Measurements from ENCODE around the gene CDH13.

Gene CDH13

GRCh38 chr16:83626204-83626603 lies 999.4 kb downstream of the CDH13 start:
- no peak overlapping the region for H3K4me2 ChIP-seq (ENCODE audit: low read length)
- H3K4me1 ChIP-seq (ENCODE audit: control insufficient read depth, insufficient read depth, low read length) = no peaks in the 10 kb centered on the region
- H3K9me3 ChIP-seq (replicated peaks; ENCODE audit: low read length) = no peaks in the 10 kb centered on the region
- no peak overlapping the region for H3K4me3 ChIP-seq (ENCODE audit: low read length)
- H3K36me3 ChIP-seq (ENCODE audit: insufficient read depth, low read length) = no peaks in the 10 kb centered on the region
- no peaks in the 10 kb centered on the region for H3K27me3 ChIP-seq (ENCODE audit: control insufficient read depth, insufficient read depth, low read length)
- H3K9ac ChIP-seq (ENCODE audit: low read depth, low read length) = no peak overlapping the region

- Histone ChIP-seq H3K9ac (ENCODE audit: low read depth, low read length) (no peak overlapping the region), H3K4me1 (ENCODE audit: control insufficient read depth, insufficient read depth, low read length) (no peaks in the 10 kb centered on the region), H3K4me2 (ENCODE audit: low read length) (no peak overlapping the region), H3K36me3 (ENCODE audit: insufficient read depth, low read length) (no peaks in the 10 kb centered on the region), H3K4me3 (ENCODE audit: low read length) (no peak overlapping the region), H3K27me3 (ENCODE audit: control insufficient read depth, insufficient read depth, low read length) (no peaks in the 10 kb centered on the region), H3K9me3 (replicated peaks; ENCODE audit: low read length) (no peaks in the 10 kb centered on the region)
Measured at GRCh38 chr16:83626676-83627075, 999.9 kb downstream of the CDH13 start.

- H3K9ac ChIP-seq (ENCODE audit: low read depth, low read length) = no peak overlapping the region
- H3K4me1 ChIP-seq (ENCODE audit: control insufficient read depth, insufficient read depth, low read length) = no peaks in the 10 kb centered on the region
- no peaks in the 10 kb centered on the region for H3K36me3 ChIP-seq (ENCODE audit: insufficient read depth, low read length)
- no peak overlapping the region for H3K4me2 ChIP-seq (ENCODE audit: low read length)
- no peak overlapping the region for H3K4me3 ChIP-seq (ENCODE audit: low read length)
- no peaks in the 10 kb centered on the region for H3K9me3 ChIP-seq (replicated peaks; ENCODE audit: low read length)
- H3K27me3 ChIP-seq (ENCODE audit: control insufficient read depth, insufficient read depth, low read length) = no peaks in the 10 kb centered on the region
Measured at GRCh38 chr16:83627996-83628395, 1001.2 kb downstream of the CDH13 start.

GRCh38 chr16:83629426-83629825 lies 1002.7 kb downstream of the CDH13 start:
- Histone ChIP-seq H3K4me3 (ENCODE audit: low read length) (no peak overlapping the region), H3K9me3 (replicated peaks; ENCODE audit: low read length) (no peaks in the 10 kb centered on the region), H3K36me3 (ENCODE audit: insufficient read depth, low read length) (no peaks in the 10 kb centered on the region), H3K27me3 (ENCODE audit: control insufficient read depth, insufficient read depth, low read length) (no peaks in the 10 kb centered on the region), H3K4me2 (ENCODE audit: low read length) (no peak overlapping the region), H3K4me1 (ENCODE audit: control insufficient read depth, insufficient read depth, low read length) (no peaks in the 10 kb centered on the region), H3K9ac (ENCODE audit: low read depth, low read length) (no peak overlapping the region)

GRCh38 chr16:83629836-83630235 lies 1003.1 kb downstream of the CDH13 start:
- Histone ChIP-seq H3K4me3 (ENCODE audit: low read length) (no peak overlapping the region), H3K4me2 (ENCODE audit: low read length) (no peak overlapping the region), H3K27me3 (ENCODE audit: control insufficient read depth, insufficient read depth, low read length) (no peaks in the 10 kb centered on the region), H3K9me3 (replicated peaks; ENCODE audit: low read length) (no peaks in the 10 kb centered on the region), H3K9ac (ENCODE audit: low read depth, low read length) (no peak overlapping the region), H3K4me1 (ENCODE audit: control insufficient read depth, insufficient read depth, low read length) (no peaks in the 10 kb centered on the region), H3K36me3 (ENCODE audit: insufficient read depth, low read length) (no peaks in the 10 kb centered on the region)

GRCh38 chr16:83630979-83631378 lies 1004.2 kb downstream of the CDH13 start:
- H3K4me2 ChIP-seq (ENCODE audit: low read length) = no peak overlapping the region
- H3K4me1 ChIP-seq (ENCODE audit: control insufficient read depth, insufficient read depth, low read length) = no peaks in the 10 kb centered on the region
- no peak overlapping the region for H3K4me3 ChIP-seq (ENCODE audit: low read length)
- no peaks in the 10 kb centered on the region for H3K36me3 ChIP-seq (ENCODE audit: insufficient read depth, low read length)
- no peaks in the 10 kb centered on the region for H3K9me3 ChIP-seq (replicated peaks; ENCODE audit: low read length)
- H3K9ac ChIP-seq (ENCODE audit: low read depth, low read length) = no peak overlapping the region
- H3K27me3 ChIP-seq (ENCODE audit: control insufficient read depth, insufficient read depth, low read length) = no peaks in the 10 kb centered on the region

- no peak overlapping the region for H3K4me2 ChIP-seq (ENCODE audit: low read length)
- no peaks in the 10 kb centered on the region for H3K4me1 ChIP-seq (ENCODE audit: control insufficient read depth, insufficient read depth, low read length)
- no peaks in the 10 kb centered on the region for H3K36me3 ChIP-seq (ENCODE audit: insufficient read depth, low read length)
- H3K9me3 ChIP-seq (replicated peaks; ENCODE audit: low read length) = no peaks in the 10 kb centered on the region
- H3K4me3 ChIP-seq (ENCODE audit: low read length) = no peak overlapping the region
- no peaks in the 10 kb centered on the region for H3K27me3 ChIP-seq (ENCODE audit: control insufficient read depth, insufficient read depth, low read length)
- no peak overlapping the region for H3K9ac ChIP-seq (ENCODE audit: low read depth, low read length)
Measured at GRCh38 chr16:83633286-83633685, 1006.5 kb downstream of the CDH13 start.

- H3K36me3 ChIP-seq (ENCODE audit: insufficient read depth, low read length) = no peaks in the 10 kb centered on the region
- H3K9ac ChIP-seq (ENCODE audit: low read depth, low read length) = no peak overlapping the region
- peaks cover 10% of the 10 kb centered on the region for H3K4me1 ChIP-seq (ENCODE audit: control insufficient read depth, insufficient read depth, low read length)
- H3K4me2 ChIP-seq (ENCODE audit: low read length) = no peak overlapping the region
- H3K9me3 ChIP-seq (replicated peaks; ENCODE audit: low read length) = no peaks in the 10 kb centered on the region
- H3K27me3 ChIP-seq (ENCODE audit: control insufficient read depth, insufficient read depth, low read length) = no peaks in the 10 kb centered on the region
- H3K4me3 ChIP-seq (ENCODE audit: low read length) = no peak overlapping the region
Measured at GRCh38 chr16:83648347-83648746, 1021.6 kb downstream of the CDH13 start.

GRCh38 chr16:83651871-83652270 lies 1025.1 kb downstream of the CDH13 start:
- no peak overlapping the region for H3K4me3 ChIP-seq (ENCODE audit: low read length)
- no peaks in the 10 kb centered on the region for H3K9me3 ChIP-seq (replicated peaks; ENCODE audit: low read length)
- no peak overlapping the region for H3K4me2 ChIP-seq (ENCODE audit: low read length)
- H3K4me1 ChIP-seq (ENCODE audit: control insufficient read depth, insufficient read depth, low read length) = peaks cover 19% of the 10 kb centered on the region
- H3K27me3 ChIP-seq (ENCODE audit: control insufficient read depth, insufficient read depth, low read length) = no peaks in the 10 kb centered on the region
- H3K36me3 ChIP-seq (ENCODE audit: insufficient read depth, low read length) = no peaks in the 10 kb centered on the region
- H3K9ac ChIP-seq (ENCODE audit: low read depth, low read length) = no peak overlapping the region

- Histone ChIP-seq H3K4me1 (ENCODE audit: control insufficient read depth, insufficient read depth, low read length) (peaks cover 19% of the 10 kb centered on the region), H3K4me2 (ENCODE audit: low read length) (peak overlapping the region; percentile 4), H3K9me3 (replicated peaks; ENCODE audit: low read length) (no peaks in the 10 kb centered on the region), H3K4me3 (ENCODE audit: low read length) (no peak overlapping the region), H3K9ac (ENCODE audit: low read depth, low read length) (peak overlapping the region; percentile 12), H3K36me3 (ENCODE audit: insufficient read depth, low read length) (no peaks in the 10 kb centered on the region), H3K27me3 (ENCODE audit: control insufficient read depth, insufficient read depth, low read length) (no peaks in the 10 kb centered on the region)
Measured at GRCh38 chr16:83652943-83653342, 1026.2 kb downstream of the CDH13 start.

- Histone ChIP-seq H3K4me1 (ENCODE audit: control insufficient read depth, insufficient read depth, low read length) (peaks cover 19% of the 10 kb centered on the region), H3K4me2 (ENCODE audit: low read length) (peak overlapping the region; percentile 4), H3K9ac (ENCODE audit: low read depth, low read length) (peak overlapping the region; percentile 12), H3K27me3 (ENCODE audit: control insufficient read depth, insufficient read depth, low read length) (no peaks in the 10 kb centered on the region), H3K9me3 (replicated peaks; ENCODE audit: low read length) (no peaks in the 10 kb centered on the region), H3K4me3 (ENCODE audit: low read length) (no peak overlapping the region), H3K36me3 (ENCODE audit: insufficient read depth, low read length) (no peaks in the 10 kb centered on the region)
Measured at GRCh38 chr16:83653785-83654184, 1027.0 kb downstream of the CDH13 start.

- H3K27me3 ChIP-seq (ENCODE audit: control insufficient read depth, insufficient read depth, low read length) = no peaks in the 10 kb centered on the region
- H3K36me3 ChIP-seq (ENCODE audit: insufficient read depth, low read length) = no peaks in the 10 kb centered on the region
- no peak overlapping the region for H3K9ac ChIP-seq (ENCODE audit: low read depth, low read length)
- no peaks in the 10 kb centered on the region for H3K9me3 ChIP-seq (replicated peaks; ENCODE audit: low read length)
- no peak overlapping the region for H3K4me2 ChIP-seq (ENCODE audit: low read length)
- H3K4me1 ChIP-seq (ENCODE audit: control insufficient read depth, insufficient read depth, low read length) = no peaks in the 10 kb centered on the region
- H3K4me3 ChIP-seq (ENCODE audit: low read length) = no peak overlapping the region
Measured at GRCh38 chr16:83660282-83660681, 1033.5 kb downstream of the CDH13 start.

All from skeletal muscle satellite cell (primary cell).